HG02981 (cell line): Measurements from ENCODE around the gene HES4.

Experiments
- ATAC-seq: cut with Tn5 transposase; IDR thresholded peaks from one replicate; pipeline ENCODE4 v1.9.1; 2021; ENCODE audit warnings: mild to moderate bottlenecking, moderate library complexity; ENCODE audit not compliant: unreplicated experiment

Gene HES4

DNA sequence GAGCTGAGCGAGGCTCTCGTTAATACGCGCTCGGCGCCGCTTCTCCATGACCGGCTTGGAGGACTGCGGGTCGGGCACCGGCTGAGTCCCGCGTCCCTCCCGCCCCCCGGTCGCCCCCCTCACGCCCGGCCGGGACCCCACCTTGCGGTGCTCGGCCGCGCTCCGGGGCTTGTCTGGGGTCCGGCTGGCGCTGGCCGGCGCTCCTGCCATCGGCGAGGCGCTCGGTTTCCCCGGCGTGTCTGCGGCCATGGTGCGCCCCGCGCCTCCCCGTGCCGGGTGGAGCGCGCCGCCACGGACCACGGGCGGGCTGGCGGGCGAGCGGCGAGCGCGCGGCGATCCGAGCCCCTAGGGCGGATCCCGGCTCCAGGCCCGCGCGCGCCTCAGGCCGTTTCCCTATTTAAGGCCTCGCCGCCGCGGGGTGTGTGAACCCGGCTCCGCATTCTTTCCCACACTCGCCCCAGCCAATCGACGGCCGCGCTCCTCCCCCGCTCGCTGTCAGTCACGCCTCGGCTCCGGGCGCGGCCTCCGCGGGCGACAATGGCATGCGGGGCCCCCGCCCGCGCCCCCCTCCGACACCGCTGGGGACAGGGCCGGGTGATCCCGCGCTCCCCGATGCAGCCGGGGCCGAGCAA, at the start of gene HES4:
Gene HES4, minus strand, starts transcription at position 373 of the 632 bp plus-strand sequence. Its CDS starts 124 bp downstream, at position 249.
- peak; percentile 43 for ATAC-seq

DNA sequence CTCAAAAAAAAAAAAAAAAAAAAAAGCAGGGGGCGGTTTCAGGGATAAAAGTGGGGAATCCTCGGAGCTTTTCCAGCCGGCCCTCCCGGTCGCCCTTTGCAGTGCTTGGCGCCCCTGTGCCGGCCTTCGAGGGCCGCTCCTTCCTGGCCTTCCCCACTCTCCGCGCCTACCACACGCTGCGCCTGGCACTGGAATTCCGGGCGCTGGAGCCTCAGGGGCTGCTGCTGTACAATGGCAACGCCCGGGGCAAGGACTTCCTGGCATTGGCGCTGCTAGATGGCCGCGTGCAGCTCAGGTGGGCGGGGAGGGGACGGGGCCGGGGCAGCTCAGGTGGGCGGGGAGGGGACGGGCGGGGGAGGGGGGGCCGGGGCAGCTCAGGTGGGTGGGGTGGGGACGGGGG, 48.9 kb upstream of the HES4 start:
- no peak for ATAC-seq

DNA sequence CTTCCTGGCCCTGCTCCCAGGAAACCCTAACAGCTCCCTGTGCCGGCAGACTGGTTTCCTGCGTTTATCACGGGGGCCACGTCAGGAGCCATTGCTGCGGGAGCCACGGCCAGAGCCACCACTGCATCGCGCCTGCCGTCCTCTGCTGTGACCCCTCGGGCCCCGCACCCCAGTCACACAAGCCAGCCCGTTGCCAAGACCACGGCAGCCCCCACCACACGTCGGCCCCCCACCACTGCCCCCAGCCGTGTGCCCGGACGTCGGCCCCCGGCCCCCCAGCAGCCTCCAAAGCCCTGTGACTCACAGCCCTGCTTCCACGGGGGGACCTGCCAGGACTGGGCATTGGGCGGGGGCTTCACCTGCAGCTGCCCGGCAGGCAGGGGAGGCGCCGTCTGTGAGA, 48.1 kb upstream of the HES4 start:
- ATAC-seq, result no peak

DNA sequence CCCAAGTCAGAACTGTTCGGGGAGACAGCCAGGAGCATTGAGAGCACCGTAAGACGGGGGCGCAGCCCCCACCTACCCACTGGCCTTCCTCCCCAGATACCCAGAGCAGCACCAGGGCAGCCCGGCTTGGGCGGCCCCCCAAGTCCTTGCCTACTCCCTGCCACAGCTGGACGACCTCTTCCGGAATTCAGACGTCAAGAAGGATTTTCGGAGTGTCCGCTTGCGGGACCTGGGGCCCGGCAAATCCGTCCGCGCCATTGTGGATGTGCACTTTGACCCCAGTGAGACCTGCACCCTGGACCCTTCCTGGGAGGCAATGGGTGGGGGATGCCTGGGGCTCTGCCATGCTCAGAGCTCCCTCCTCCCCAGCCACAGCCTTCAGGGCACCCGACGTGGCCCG, 47.5 kb upstream of the HES4 start:
- no peak for ATAC-seq

DNA sequence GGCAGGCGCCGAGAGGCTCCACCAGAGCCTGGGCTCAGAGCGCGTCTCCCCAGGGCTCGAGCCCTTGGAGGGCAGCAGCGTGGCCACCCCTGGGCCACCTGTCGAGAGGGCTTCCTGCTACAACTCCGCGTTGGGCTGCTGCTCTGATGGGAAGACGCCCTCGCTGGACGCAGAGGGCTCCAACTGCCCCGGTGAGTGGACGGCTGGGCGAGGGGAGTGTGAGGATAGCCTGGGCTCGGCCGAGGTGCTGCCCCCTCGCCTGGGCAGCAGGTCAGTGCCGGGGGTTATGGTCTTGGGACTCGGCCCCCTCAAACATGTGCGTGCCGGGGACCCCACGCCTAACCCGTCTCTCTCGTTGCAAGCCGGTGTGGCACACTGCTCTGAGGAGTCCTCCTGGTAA, 46.9 kb upstream of the HES4 start:
- ATAC-seq, result no peak

DNA sequence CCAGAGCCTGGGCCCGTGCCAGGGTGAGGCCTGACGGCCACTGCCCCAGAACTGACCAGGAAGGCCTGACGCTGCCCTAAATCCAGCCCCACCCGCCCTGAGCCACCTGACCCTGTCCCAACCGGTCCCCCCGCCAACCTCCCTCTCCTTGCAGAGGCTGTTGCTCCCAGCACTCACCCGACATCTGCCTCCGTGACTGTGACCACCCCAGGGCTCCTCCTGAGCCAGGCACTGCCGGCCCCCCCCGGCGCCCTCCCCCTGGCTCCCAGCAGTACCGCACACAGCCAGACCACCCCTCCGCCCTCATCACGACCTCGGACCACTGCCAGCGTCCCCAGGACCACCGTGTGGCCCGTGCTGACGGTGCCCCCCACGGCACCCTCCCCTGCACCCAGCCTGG, 46.3 kb upstream of the HES4 start:
- ATAC-seq, result no peak

GRCh38 chr1:1045129-1045528, 45.2 kb upstream of the HES4 start:
- no peak for ATAC-seq

GRCh38 chr1:1044455-1045078, 44.7 kb upstream of the HES4 start:
- ATAC-seq, result no peak

DNA sequence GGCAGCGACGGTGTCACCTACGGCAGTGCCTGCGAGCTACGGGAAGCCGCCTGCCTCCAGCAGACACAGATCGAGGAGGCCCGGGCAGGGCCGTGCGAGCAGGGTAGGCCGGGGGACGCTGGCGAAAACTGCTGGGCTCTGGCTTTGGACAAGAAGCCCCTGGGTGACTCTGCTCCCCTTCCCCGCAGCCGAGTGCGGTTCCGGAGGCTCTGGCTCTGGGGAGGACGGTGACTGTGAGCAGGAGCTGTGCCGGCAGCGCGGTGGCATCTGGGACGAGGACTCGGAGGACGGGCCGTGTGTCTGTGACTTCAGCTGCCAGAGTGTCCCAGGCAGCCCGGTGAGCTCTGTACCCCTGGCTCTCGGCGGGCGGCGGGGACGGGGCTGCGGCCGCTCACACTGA, 44.0 kb upstream of the HES4 start:
- ATAC-seq, result no peak

- ATAC-seq, result no peak
These were observed 43.5 kb upstream of the HES4 start for GRCh38 chr1:1043411-1043810.

DNA sequence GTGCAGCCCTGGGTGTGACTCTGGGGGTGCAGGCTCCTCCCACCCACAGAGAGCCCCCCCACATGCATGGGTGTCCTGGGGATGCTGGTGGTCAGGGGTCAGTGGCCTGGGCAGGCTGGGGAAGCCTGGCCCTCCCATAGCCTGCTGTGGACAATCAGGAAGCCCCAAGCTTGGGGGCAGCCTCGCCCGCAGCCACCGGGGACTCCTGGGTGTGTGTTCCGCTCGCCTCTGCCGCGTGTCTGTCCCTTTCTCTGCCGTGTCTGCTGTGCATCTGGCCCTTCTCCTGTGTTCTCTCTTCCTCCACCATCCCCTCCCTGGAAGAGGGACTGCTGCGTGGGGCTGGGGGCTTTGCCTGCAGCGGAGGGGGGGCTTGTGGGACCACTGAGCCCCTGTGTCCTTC, 42.9 kb upstream of the HES4 start:
- no peak for ATAC-seq

DNA sequence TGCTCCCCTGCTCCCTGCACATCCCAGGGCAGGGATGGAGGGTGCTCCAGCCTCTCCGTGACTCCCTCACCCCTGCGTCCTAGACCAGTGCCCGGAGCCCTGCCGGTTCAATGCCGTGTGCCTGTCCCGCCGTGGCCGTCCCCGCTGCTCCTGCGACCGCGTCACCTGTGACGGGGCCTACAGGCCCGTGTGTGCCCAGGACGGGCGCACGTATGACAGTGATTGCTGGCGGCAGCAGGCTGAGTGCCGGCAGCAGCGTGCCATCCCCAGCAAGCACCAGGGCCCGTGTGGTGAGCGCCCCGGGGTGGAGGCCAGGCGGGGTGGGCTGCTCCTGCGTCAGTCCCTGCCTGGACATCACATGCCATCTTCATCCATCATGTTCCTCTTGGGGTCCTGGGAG, 42.0 kb upstream of the HES4 start:
- ATAC-seq, result no peak

GRCh38 chr1:1041092-1041523, 41.2 kb upstream of the HES4 start:
- ATAC-seq, result no peak

- peak; percentile 42 for ATAC-seq
These were observed 40.4 kb upstream of the HES4 start for GRCh38 chr1:1040004-1040991.

GRCh38 chr1:1039145-1039910, 39.4 kb upstream of the HES4 start:
- no peak for ATAC-seq

DNA sequence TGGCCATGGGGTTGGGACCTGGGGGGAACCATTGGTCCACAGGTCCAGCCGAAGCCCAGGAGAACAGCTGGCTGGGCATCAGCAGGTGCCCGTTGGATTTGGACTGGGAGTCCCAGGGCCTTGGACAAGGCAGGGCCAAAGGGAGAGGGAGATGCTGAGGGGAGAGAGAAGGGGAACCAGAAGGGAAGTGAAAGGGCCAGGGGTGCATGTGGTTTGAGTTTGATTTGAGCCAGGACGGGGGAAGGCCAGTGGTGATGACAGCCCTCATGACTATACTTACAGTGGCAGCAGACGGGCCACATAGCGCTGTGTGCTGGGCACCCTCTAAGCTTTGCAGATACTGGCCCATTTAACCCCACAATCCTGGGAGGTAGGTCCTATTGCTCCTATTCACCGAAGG, 38.8 kb upstream of the HES4 start:
- ATAC-seq, result peak; percentile 61

DNA sequence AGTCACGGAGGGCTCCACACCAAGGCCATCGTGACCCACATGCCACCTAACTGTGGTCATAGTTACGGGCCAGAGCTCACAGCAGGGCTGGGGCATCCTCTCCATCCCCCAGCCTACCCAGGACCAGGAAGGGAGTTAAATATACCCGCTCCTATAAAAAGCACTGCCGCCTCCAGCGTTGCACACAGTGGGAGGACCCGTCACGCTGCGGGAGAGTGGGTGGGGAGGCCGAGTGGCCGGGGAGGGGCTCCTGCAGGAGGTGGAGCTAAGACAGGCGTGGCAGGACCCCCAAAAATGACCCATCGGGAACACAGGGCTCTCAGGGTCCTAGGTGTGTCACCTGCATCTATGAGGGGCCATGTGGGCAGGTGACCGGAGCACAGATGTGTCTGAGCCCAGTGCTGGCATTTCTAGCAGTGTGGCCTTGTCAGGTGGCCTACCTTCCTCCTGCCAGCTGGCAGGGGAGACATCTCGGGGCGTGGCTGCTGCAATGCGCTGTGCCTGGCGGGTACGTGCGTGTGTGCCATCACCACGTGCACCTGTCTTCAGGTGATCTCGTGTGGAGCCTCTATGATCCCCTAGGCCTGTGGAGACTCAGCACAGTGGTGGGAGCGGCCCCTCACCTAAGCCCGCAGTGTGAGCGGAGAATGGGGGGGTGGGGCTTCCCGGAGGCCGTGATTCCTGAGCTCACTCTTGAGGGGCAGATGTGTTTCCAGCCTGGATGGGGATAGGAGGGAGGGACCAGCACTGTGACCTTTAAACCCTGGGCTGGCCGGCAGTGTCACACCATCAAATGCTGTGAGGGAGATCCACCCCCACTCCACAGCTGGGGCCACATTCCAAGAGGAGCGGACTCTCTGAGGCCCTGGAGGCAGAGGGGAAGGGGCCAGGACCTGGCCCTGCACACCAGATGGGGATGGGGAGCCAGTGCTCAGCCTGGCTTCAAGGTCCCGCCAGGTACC, 37.8 kb upstream of the HES4 start:
- ATAC-seq, result no peak

- no peak for ATAC-seq
These were observed 35.5 kb upstream of the HES4 start for GRCh38 chr1:1035291-1035943.

GRCh38 chr1:1034439-1034781, 34.5 kb upstream of the HES4 start:
- ATAC-seq, result no peak
